CD4-positive, alpha-beta T cell treated with Interferon gamma for 1 hour (primary cell): ENCODE data around the gene USP19.
A peak's percentile ranks its signal among the peaks of the same experiment; 100 is the strongest.

Experiments
- DNase-seq: peaks from one replicate; pipeline ENCODE4 v3.0.0-alpha.2; 2020

The USP19 gene

GRCh38 chr3:49133226-49133951 is 12.8 kb upstream of the USP19 start:
- DNase-seq = no peak

DNA sequence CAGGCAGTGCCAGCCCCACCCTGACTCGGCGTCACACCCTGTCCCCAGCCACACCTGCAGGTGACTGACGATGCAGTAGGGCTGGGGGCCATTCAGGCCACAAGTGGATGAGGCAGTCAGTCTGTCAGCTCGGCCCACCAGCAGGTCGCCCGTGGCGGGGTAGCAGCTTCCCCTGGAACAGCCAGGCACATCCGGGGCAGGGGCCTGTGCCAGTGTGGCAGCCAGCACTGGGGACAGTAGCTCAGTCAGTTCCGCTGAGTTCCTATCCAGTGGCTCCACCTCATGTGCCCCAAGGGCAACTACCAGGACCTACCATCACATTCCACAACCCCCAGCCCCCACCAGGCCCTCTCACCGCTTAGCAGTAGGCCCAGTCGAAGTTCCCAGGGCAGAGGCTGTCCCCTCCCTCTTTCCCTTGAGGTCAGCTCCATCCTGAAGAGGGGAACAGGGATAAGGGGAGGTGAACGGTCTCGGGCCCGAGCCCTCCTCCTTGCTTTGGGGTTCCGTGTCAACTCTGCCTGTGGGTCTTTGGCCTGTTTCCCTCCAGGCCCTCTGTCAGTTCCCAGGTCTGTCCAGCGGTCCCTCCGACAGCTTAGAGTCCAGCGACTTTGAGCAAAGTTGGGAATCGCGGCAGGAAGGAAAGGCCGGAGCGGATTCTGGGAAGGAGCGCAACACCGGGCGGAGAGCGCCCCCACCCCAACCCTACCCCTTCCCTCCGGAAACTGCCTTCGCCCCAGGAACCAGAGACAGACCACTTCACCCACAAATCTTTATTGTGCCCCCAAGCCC is 12.0 kb upstream of the USP19 start, which contains the start of gene LAMB2:
Gene LAMB2, minus strand, starts transcription at position 614 of the 789 bp plus-strand sequence. Its CDS starts 183 bp downstream, at position 431.
- no peak for DNase-seq

GRCh38 chr3:49132073-49132436 is 11.4 kb upstream of the USP19 start:
- no peak for DNase-seq

- DNase-seq = no peak
Measured at GRCh38 chr3:49131576-49131975, 11.0 kb upstream of the USP19 start.

DNA sequence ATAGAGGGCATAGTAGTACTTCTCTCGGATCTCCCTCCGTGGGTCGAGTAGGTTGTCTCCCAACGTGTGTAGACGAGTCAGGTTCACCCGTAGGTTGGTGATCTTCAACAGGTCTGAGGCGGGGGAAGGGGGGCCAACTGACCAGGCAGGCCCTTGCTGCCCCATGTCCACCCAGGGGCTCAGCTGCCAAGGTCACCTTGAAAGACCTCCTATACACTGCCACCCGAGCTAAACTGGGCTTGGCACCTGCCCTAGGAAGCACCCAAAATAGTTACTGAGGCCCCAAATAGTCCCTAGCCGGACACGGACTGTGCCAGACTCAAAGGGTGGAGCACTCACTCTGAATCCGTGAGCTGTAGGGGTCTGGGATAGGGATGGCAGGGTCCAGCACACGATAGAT is 10.4 kb upstream of the USP19 start:
- DNase-seq = no peak

- no peak for DNase-seq
Measured at GRCh38 chr3:49124991-49125670, 4.5 kb upstream of the USP19 start.

DNA sequence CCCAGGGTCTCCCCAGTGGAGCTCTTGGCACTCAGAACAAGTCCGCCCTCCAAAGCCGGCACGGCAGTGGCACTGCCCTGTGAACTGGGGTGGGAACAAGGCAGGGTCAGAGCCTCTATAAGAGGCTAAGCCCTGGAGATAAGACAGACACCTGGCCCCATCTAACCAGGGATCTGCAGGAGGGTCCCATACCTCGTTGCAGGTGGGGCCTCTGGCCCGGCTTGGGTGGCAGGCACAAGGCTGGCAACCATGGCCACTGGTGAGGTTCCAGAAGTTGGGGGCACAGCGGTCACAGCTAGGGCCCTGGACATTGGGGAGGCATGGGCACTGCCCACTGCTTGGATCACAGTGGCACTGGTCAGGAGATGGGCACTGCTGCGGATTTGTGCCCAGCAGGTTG is 3.6 kb upstream of the USP19 start:
- no peak for DNase-seq

GRCh38 chr3:49123687-49124086 is 3.1 kb upstream of the USP19 start:
- no peak for DNase-seq

DNA sequence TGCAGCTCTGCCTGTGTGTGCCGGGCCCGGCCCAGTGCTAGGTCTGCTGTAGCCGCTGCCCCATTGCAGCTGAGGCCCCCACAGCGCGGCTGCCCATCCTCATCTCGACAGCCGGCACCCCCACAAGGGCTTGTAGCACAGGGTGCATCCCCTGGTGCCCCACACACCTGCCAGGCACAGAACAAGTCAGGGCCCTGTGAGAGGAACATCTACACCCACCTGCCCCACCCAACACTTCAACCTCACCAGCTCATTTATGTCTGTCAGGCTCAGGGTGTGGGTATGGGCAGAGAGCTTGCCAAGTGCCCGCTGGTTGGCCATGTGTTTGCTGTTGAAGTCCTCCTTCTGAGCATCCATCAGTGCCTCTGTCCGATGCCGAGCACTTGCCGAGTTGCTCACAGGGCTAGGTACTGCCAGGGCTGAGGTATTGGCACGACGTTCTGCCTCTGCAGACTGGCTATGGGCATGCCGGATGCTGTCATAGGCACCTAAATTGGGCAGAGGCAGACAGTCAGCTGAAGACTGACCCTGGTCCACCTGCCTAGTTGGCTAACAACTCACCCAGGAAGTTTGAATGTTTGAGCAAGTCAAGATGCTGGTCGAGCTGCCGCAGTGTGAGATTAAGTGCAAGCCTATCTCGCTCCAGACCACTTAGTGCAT is 2.4 kb upstream of the USP19 start:
- DNase-seq = no peak

DNA sequence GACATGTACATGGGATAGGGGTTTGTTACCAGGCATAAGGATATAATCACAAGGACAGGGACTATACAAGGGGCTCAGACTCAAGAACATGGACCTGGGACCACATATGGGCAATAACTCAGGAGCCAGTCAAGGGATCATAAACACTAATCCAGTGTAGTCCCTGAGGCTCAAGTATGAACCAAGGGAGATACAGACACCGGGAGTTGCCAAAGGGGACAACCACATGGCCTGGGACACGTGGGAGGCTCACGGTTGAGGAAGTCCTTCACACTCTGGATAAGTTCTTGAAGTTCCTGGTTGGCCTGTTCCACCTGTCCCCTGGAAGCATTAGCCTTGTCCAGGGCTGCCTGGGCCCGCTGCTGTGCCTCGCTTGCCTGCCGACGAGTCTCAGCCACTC is 1.8 kb upstream of the USP19 start:
- DNase-seq = no peak

DNA sequence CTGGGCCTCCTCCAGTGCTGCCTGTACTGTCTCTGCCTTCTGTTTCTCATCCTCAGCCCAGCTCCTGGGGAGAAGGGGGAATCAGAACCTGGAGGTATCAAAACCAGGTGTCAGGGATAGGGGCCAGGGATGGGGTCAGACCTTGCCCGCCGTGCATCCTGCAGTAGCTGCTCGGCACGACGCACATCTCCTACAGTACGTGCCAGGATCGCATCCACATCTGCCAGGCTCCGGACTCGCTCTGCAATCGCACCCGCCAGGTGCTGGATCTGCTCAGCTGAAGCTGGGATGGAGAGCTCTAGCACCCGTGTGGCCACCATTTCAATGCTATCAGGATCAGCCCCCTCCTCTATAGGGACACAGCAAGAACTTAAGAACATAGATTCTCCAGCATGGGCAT is 1.4 kb upstream of the USP19 start:
- DNase-seq = no peak

GRCh38 chr3:49121132-49121736 is 611 bp upstream of the USP19 start:
- no peak for DNase-seq

DNA sequence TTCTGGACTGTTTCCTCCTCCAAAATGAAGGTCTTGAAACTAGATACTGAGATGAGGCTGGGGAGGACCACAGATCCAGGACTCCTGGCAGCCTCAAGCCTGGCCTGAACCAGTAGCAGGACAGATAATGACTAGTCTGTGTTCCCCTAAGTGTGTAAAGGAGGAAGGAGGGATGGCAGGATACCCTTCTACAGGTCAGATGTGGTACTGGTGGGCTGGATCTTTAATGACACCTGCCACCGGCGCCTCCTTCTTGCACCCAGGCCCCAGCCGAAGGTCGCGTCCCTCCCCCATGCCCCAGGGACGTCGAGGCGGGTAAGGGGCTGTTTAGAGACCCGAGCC is 556 bp downstream of the USP19 start:
- no peak for DNase-seq

DNA sequence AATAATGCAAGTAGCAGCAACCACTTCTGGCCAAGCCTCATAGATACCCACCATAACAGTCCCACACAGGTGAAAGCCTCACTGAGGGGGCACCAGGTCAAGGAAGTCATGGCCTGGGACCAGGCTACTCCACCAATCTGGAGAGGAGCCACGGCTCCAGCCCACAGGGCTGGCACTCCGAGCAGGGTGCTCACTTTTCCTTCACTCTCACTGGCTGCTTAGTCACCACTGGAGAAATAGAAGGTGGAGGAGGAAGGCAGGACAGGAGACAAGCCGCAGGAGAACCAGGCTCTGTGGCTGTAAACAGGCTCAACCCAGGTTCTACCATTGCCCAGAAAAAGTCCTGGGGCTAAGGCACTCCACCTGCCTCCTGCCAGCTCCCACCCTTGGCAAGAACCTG is 1.2 kb downstream of the USP19 start:
- DNase-seq = no peak

DNA sequence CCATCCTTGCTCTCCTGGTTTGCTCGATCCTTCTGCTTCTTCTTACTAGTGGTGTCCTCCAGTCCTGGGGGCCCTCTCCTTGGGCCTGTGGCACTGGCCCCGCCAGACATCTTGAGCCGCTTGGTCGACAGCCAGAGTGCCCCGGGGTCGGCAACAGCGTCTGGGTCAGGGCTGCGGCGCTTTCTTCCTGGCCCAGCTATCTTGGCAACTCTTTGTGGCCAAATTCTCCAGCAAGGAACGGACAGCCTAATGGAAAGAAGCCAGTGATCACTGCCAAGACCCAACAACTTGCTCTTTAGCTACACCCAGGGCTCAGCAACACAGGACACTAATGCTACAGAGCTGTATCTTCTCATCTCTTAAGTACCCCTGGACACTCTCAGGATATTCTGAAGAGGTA is 1.6 kb downstream of the USP19 start:
- DNase-seq = no peak

DNA sequence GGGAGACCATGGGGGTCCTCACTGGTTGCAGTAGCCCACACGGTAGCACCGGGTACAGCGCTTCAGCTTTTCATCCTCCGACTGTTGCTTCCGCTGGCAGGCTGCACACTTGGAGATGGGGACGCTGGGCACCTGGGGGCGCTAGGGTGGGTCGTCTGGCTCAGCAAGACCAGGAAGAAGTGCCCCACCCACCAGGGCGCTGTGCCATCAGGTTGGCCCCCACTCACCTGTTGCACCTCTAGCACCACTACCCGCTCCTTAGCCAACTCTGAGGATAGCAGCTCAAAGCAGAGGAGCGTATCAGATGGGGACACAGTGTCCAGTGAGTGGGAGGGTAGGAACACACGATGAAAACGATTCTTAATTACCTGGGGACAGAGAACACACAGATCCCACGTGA is 8.4 kb downstream of the USP19 start:
- no peak for DNase-seq

DNA sequence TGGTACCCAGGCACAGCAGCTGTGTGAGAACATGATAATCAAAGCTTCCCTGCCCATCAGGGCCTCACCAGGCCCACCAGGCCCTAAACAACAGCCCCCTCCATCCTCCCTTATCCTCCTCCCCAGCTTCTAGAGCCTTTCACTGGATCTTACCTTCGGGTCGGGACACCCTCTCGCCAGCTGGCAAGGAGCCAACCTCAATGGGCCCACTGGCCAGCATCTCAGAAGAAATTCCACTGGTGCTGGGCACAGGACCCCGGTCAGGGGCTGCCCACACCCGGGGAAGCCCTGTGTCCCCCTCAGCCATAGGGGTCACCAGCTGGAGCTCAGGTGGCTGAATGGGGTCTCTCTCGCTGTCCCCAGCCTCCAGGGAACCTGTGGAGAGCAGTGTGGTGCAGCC is 9.3 kb downstream of the USP19 start:
- DNase-seq = no peak

- no peak for DNase-seq
Measured at GRCh38 chr3:49110780-49111179, 9.8 kb downstream of the USP19 start.

DNA sequence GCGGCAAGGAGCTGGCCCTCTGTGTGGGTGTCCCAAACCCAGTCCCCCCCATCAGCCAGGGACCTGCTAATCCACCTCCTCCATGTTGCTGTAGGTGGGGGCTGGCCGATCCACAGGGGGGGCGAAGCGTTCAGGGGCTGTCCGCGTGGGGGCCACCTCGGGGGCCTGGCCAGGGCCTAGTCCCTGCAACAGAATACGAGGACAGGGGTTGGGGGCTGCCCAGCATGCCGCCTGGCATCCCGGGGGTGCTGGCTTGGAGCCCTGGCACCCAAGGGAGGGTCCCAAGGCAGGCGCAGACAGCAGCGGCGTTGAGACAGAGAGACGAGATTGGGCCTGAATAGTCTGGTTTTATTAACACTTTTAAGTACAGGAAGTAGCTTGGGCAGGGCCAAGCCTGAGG is 12.3 kb downstream of the USP19 start:
- DNase-seq = no peak

GRCh38 chr3:49104427-49105291 is 16.0 kb downstream of the USP19 start, which contains the start of gene QARS1:
Gene QARS1, minus strand, starts transcription at chr3:49104757. Its CDS starts 24 bp downstream, at chr3:49104733.
- DNase-seq = peak; percentile 87

- DNase-seq = no peak
Measured at GRCh38 chr3:49104052-49104426, 16.6 kb downstream of the USP19 start.

DNA sequence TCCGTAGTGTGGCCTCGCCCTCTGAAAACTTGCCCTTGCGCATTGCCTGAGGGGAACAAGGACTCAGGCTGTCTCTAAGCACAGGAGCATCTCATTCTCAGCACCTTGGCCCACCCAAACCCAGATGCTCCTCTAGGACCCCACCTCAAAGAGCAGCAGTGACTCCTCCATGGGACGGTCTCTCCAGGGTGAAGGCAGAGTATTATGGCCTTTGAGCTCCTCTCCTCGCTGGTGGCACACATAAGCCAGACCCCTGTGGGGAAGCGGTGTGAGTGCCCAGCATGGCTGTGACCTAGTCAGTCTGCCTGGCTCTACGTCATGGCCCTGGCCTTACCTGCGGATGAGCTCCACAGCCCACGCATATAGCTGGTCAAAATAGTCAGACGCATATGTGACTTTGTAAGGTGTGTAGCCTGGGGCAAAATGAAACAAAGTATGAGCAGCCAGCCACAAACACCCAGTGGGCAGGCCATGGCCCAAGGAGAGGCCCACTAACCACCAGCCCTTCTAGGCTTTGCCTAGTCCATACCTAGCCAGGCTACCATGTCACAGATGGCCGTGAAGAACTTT is 20.5 kb downstream of the USP19 start:
- no peak for DNase-seq
